C1 segment of cervical spinal cord (tissue), 14 donors: ENCODE measurements around the gene ACAD10.
A peak's percentile ranks its signal among the peaks of the same experiment; 100 is the strongest.
"Not testable (repeated sequence)": the region's sequence is repeated elsewhere in the genome, so short reads cannot be mapped to it uniquely, and the experiment has no call there.

Source experiments
- DNase-seq, 14 donors: peaks; one replicate each; lab custom pipeline; 2025; lab: John Stamatoyannopoulos, UW

ACAD10 gene

GRCh38 chr12:111748867-111749266 lies 63.0 kb downstream of the ACAD10 start:
- no peak for DNase-seq

GRCh38 chr12:111749391-111749790 lies 63.5 kb downstream of the ACAD10 start:
- DNase-seq = no peak

- peak in 8 of 14 donors; percentile 11 to 46 (median 29) for DNase-seq
Measured at GRCh38 chr12:111753144-111753881, 67.5 kb downstream of the ACAD10 start.

- DNase-seq = peak in 8 of 14 donors; percentile 5 to 52 (median 22)
Measured at GRCh38 chr12:111754671-111755070, 68.8 kb downstream of the ACAD10 start.

- DNase-seq = no peak
Measured at GRCh38 chr12:111756196-111756595, 70.3 kb downstream of the ACAD10 start.

GRCh38 chr12:111756681-111757080 lies 70.8 kb downstream of the ACAD10 start:
- peak in 1 of 14 donors; percentile 15 for DNase-seq

GRCh38 chr12:111757361-111758119 lies 71.7 kb downstream of the ACAD10 start:
- peak in 10 of 14 donors; percentile 34 to 63 (median 47) for DNase-seq

GRCh38 chr12:111758120-111758561 lies 72.3 kb downstream of the ACAD10 start:
- DNase-seq = peak in 4 of 14 donors; percentile 23 to 76 (median 39)

GRCh38 chr12:111759271-111759670 lies 73.4 kb downstream of the ACAD10 start:
- DNase-seq = no peak

GRCh38 chr12:111759991-111760390 lies 74.1 kb downstream of the ACAD10 start:
- no peak for DNase-seq

- no peak for DNase-seq
Measured at GRCh38 chr12:111761099-111761498, 75.2 kb downstream of the ACAD10 start.

GRCh38 chr12:111761706-111762105 lies 75.9 kb downstream of the ACAD10 start:
- DNase-seq = no peak

GRCh38 chr12:111763552-111763951 lies 77.7 kb downstream of the ACAD10 start:
- DNase-seq = not testable (repeated sequence)

- DNase-seq = no peak
Measured at GRCh38 chr12:111764120-111764821, 78.4 kb downstream of the ACAD10 start.

GRCh38 chr12:111766608-111767361 lies 80.9 kb downstream of the ACAD10 start, which contains the start of gene ALDH2:
Gene ALDH2 (plus strand): TSS chr12:111766933. CDS start chr12:111766983, 50 bp downstream.
- peak in 12 of 14 donors; percentile 28 to 81 (median 62) for DNase-seq

GRCh38 chr12:111767362-111768158 lies 81.7 kb downstream of the ACAD10 start:
- DNase-seq = peak in 3 of 14 donors; percentile 16 to 50 (median 48)

- no peak for DNase-seq
Measured at GRCh38 chr12:111768159-111768895, 82.5 kb downstream of the ACAD10 start.

GRCh38 chr12:111769599-111769998 lies 83.7 kb downstream of the ACAD10 start:
- no peak for DNase-seq

GRCh38 chr12:111773801-111774551 lies 88.1 kb downstream of the ACAD10 start:
- DNase-seq = peak in 9 of 14 donors; percentile 9 to 65 (median 27)
